ENCODE results near the gene MTCL1. TPM values are rescaled to one million over a fixed set of nuclear protein-coding genes. Genes with fewer than 3 reads are reported as not detected.

Gene MTCL1
- total RNA-seq, 1 donor from 2014 or later: 2.5 TPM

DNA sequence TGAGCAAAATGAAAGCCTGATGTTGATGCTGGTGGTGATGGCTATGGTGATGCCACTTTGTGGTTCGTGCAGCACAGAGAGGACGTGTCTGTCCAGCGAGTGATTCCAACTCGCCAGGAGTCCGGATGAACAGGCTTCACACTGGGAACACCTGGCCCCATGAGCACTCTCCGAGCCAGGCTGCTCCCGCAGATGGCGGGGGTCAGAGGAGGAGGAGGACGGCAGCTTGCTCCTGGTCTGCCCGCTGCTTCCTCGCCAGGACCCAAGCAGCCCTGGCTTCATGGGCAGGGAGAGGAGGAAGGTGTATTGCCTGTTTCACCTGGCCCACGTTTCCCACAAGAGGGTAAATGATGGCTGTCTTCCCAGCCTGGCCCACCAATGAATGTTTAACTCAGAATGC, 121.6 kb downstream of the MTCL1 start:
- ATAC-seq (no peak), DNase-seq (ENCODE audit: low spot score) (no peak)

DNA sequence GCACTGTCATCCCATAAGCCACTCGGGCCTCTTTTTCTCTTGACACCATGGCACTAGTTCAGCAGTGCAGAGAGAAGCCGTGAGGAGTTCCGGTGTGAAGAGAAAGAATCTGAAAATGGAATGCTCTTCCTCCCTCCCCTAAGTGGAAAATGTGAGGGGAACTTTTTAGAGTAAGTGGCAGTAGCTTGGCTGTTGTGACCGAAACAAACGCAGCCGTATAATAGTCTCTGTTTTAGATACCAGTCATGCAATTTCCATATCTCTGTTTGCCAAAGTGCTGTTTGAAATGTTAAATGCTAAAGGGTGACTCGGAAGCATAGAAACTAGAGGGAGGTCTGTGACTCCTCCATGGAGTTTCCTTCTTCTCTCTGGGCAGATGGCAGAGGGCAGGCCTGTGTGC, 122.9 kb downstream of the MTCL1 start:
- ATAC-seq: no peak
- no peak for DNase-seq (ENCODE audit: low spot score)

DNA sequence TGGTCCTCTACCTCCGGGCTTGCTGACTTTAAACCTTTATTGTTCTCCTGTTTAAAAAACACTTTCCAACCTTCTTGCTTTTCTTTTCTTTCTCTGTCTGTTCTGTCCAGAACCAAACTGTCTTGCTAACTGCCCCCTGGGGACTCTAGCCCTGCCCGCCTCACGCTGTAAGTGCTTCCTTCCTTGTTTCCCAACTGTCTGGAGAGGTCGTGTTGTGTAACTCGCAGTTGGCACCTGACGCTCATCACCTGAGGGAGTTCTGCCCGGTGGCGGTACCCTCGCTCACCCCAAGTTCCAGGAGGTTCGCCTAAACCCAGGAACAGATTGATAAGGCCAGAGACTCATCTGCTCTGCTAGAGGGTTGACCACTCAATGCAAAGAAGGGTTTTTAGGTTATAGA, 123.4 kb downstream of the MTCL1 start:
- DNase-seq (ENCODE audit: low spot score) (no peak), ATAC-seq (no peak)

DNA sequence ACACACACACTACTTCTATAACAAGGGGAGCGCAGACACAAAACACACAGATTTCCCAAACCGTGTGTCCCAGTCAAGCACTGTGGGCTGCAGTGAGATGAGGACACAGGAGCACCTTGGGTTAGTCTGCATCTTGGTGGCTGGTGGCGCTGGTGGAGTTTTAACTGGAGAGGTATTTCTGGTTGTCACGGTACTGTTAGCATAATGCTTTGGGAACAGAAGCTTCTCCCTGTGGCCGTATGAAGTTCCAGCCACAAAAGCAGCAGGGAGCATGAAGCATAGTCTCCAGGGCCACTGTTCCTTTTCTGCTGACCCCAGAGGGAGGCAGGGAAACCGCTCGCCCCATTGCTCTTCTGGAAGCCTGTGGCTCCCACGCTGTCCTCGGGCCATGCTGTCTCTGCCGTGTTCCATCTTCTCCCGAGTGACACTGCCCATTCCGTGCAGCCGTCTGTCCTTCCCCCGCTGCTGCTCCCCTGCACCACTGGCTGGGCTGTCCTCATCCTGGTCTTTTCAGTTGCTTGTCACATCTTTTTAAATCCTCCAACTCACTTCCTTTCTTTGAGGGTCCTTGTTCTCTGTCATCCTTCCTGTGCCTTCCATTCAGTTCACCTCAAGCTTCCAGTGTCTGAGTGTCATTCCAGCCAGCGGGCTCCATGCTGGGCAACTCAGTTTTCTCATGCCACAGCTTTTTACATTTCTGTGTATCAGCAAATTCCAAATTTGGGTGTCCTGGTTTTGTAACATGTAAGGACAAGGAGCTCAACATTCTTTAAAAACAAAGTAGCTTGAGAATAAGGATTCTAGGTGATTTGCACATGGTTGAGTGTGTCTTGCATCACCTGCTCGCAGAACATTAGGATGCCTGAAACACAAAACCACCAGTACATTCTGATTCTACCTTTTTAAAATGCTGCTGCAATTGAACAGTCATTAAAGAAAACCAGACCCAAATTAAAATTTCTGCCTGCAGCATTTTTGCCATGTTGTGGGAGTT, 125.0 kb downstream of the MTCL1 start:
- DNase-seq (ENCODE audit: low spot score) (no peak), ATAC-seq (no peak)

DNA sequence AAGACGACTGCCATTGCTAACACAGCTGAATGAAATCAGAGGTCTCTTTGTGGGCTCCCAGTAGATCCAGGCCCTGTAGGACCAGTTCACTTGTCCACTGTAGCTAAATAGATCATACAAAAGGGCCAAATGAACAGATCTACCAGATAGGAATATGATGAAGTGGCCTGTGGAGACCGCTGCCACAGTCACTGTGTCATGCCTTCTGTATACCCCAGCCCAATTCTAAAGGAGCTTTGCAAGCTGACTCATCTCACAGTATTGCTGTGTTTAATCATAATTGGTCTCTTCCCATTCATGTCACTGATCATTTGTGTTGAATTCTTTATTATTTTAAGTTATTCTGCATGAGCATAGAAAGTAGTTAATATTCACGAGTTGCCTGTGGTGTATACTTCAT, 125.8 kb downstream of the MTCL1 start:
- ATAC-seq: no peak
- DNase-seq (ENCODE audit: low spot score): no peak

DNA sequence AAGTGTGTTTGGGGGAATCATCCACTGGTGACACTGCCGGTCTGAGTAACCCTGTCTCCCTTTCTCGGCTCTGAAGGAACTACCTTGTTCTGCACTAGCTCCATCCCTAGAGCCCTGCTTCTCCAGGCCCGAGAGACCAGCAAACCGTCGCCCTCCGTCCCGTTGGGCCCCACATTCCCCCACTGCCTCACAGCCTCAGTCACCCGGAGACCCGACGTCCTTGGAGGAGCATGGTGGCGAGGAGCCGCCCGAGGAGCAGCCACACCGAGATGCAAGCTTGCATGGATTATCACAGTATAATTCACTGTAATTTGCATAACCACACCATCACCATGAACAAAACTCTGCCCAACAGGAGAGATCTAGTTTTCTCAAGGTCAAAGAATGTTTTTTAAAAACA, 126.2 kb downstream of the MTCL1 start:
- DNase-seq (ENCODE audit: low spot score) (no peak), ATAC-seq (no peak)

DNA sequence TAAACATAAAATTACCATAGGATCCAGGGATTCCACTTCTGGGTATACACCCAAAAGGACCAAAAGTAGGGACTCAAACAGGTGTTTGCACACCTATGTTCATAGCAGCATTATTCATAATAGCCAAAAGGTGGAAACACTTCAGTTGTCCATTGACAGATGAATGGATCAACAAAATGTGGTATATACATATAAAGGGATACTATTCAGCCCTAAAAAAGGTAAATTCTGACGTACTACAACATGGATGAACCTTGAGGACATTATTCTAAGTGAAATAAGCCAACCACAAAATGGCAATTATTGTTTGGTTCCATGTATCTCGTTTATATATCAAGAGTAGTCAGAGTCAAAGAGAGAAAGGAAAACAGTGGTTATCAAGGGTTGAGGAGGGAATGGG, 128.1 kb downstream of the MTCL1 start:
- ATAC-seq (no peak), DNase-seq (ENCODE audit: low spot score) (no peak)

DNA sequence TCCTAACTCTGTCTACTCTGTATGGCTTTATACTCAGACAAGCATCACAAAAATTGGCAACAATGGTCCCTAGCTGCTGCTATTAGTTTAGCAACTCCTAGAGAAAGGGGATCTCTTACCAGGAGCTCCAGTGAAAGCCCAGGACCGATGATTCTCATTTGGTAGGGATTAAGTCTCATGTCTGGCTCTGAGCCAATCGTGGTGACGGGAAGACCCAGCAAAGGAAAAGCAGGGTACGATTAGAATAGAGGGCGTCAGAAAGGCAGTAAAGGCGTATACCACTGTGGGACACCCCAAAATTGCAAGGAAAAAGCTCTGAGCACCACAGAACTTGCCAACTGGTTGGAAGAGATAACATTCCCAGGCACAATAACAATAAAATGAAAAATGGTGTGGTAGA, 129.5 kb downstream of the MTCL1 start:
- DNase-seq (ENCODE audit: low spot score) (no peak), ATAC-seq (no peak)

DNA sequence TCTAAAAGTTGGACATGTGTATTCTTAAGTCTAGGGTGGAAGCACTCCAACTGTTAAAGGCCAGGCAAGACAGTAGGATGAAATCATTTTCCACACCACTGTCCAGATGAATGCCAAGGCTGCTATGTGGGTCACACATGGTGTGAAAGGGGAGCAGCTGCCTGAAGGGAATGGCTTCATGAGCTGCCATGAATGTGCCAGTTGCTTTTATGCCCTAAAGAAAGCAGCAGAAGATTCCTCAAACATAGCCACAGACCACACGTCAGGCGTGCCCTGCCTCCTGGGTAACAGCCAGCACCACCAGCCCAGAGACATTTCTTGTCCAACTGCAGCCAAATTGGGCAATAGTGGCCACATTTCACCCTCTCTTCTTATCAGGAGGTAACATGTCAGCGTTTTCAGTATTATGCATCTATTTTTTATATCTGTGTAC, 130.2 kb downstream of the MTCL1 start:
- ATAC-seq: peak; percentile 93
- peak; percentile 65 for DNase-seq (ENCODE audit: low spot score)

DNA sequence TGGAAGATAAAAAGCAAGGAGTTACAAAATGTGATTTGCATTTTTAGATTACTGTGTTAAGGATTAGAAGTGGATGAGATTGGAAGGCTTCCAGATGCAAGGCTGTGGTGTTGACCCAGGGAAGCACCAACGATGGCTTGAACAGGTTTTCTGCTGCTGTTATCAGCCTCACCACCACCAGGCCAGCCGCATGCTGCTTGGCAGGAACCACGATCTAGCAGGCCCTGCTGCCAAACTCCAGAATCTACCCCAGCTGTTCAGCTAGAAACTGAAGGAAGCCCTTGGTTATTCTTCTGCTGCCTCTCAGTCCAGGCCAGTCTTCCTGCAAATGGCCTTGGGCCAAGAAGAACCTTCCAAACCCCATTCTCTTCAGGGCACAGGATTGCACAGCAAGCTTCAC, 133.9 kb downstream of the MTCL1 start:
- ATAC-seq (no peak), DNase-seq (ENCODE audit: low spot score) (no peak)

DNA sequence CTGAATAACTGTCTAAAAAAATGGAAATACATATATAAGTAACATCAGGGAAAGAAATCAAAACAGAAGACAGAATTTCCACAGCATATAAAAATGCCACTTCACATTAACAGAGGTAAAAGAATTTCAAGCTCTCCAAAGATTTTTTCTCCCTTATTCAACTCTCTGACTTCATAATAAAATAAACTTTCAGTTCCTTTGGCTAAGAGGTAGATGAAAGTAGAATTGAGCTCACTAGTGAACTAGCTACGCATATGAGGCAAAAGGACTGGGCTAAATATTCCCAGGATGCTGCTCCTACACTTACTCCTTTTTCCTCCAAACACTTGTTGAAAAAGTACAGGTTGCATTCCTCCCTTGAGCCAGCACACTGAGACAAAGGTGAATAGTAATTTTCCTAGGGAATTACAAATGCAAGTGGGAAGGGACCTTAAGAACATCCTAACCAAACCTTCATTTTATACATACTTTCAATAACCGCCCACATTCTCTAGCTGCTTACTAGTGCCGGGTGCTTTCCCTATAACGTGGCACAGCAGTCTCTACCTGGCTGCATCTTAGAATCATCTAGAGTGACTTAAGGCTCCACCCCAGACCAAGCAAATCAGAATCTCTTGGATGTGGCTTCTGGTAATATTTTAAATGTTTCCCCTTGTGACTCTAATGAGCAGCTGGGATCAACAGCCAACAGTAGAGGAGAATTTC, 136.6 kb downstream of the MTCL1 start:
- ATAC-seq: no peak

DNA sequence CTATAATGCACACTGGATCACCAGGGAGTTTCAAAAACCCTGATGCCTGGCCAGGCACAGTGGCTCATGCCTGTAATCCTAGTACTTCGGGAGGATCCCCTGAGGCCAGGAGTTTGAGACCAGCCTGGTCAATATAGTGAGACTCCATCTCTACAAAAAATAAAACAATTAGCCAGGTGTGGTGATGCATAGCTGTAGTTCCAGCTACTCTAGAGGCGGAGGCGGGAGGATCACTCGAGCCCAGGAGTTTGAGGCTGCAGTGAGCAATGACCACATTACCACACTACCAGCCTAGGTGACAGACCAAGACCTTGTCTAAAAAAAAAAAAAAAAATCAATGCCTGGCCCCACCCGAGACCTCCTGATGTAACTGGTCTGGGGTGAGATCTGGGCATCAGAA, 137.2 kb downstream of the MTCL1 start:
- ATAC-seq (no peak), DNase-seq (ENCODE audit: low spot score) (no peak)

More for the DNA sequence above, 136.6 kb downstream of the MTCL1 start:
- no peak for DNase-seq (ENCODE audit: low spot score)

DNA sequence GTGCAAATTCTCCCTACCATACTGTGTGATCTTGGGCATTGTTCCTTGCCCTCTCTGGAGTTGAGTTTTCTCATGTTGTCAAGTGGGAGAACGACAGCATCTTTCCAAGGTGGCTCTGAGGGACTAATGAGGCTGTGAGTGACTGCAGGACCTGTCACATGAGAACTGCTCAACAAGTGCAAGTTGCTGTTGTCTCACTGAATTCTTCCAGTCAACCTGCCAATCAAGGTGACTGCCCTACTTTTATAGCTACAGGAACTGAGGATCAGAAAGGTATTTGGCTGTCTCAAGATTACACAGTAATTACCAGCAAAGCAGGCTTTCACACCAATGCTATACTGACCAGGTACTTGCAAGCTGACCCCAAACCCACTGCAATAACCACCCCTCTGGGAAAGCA, 137.6 kb downstream of the MTCL1 start:
- ATAC-seq (no peak), DNase-seq (ENCODE audit: low spot score) (no peak)

DNA sequence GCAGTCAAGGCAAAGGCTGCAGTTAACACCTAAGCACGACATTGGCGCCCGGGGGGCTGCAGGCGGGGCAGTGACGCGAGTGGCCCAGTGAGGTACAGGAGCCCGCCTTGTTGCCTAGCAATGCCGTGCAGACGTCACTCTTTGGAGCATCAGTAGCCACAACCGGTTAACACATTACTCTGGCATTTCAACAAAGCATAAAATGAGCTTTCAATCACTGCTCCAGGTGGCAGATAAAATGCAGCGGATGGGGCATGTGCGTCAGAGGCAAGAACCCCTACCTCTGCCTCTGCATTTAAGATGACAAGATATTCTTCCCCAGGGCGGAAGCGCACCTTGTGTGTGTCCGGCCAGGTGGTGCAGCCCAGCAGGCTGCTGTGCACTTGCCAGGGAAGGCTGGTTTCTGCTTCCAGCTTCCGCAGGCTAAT, 139.4 kb downstream of the MTCL1 start:
- DNase-seq (ENCODE audit: low spot score): no peak
- no peak for ATAC-seq

DNA sequence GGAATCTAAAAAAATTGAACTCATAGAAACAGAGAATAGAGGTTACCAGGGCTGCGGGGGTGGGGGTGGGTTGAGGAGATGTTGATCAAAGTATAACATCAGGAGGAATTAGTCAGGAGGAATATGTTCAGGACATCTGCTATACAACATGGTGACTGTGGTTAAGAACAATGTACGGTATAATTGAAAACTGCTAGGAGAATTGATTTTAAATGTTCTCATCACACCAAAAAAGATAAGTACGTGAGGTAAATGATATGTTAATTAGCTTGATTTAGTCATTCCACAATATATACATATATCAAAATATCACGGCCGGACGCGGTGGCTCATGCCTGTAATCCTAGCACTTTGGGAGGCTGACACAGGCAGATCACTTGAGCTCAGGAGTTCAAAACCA, 140.2 kb downstream of the MTCL1 start:
- DNase-seq (ENCODE audit: low spot score): no peak
- ATAC-seq: no peak

DNA sequence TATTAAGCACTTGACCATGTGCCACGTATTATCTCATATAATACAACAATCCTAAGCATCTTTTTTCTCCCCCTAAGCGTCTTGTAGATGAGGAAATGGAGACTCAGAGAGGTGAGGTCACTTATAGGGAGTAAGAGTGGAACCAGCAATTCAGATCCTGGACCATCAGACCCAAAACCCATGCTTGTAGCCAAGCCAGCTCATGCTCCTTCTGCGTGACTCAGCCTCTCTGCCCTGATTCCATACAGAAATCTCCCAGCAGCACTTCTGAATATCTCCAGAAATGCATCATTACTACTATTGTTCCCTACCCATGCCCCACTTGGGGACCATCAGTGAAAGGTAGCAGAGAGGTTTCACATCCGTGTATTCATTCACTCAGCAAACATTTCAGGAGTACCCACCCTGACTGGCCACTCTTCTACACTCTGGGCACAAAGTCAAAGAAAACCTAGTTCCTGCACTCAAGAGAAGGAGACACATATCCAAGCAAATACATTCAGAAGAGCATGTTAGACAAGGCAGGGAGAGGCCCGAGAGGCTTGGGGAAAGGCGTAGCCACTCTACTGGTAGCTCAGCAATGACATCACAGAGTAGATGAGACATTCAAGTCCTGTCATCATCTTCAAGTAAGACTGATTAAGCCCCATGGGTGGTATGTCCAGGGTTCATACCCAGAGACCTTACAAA, 141.9 kb downstream of the MTCL1 start:
- ATAC-seq (no peak), DNase-seq (ENCODE audit: low spot score) (no peak)

DNA sequence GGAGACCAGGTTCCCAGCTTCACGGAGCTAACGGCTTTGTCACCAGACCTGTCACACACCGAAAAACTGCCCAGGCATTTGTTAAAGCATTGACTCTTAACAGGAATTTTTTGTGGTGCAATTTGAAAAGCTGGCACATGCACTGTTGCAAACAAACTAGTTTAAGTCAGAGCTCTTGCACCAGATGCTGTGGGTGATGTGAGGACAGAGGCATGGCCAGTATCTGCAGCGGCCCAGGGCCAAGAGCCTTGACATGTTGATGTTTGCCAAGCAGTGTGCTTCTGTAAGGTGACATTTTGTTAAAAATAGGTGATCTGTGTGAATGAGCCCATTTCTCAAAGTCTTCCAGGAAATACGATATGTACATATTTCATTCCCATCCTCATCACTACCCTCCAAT, 142.5 kb downstream of the MTCL1 start:
- DNase-seq (ENCODE audit: low spot score) (peak; percentile 52), ATAC-seq (peak; percentile 82)

DNA sequence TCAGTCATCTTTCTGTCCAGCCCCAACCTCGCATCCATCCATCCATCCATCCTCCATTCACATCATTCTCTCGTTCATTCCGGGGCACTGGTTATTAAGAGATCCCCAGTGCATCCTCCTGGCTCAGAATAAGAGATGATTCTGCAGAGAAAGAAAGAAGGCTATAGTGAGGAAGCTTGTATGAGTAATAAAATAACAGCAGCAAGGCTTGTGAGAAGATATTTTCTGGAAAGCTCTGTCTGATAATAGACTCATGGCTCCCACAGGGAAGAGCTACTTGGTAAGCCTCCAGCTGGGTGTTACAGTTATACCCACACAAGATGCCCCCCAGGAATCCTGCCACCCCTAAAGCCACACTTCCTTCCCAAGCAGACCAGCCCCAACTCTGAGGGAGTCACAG, 143.2 kb downstream of the MTCL1 start:
- DNase-seq (ENCODE audit: low spot score) (no peak), ATAC-seq (no peak)

DNA sequence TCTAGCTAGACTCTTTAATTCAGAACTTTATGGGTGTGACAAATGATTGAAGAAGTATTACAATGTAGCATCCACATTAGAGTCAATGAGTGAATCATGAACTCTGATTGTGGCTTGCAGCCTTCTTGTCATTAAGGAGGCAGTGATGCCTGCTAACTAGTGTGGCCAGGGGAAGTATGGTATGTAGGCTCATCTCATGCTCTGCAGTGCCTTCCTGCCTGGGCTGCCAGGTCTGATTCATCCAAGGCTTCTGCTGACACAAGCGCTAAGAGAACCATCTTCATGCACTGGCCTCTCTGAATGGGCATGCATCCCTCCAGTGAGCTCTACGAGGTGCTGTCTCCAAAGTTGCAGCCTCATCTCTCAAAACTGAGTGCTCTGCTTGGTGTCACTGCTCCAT, 144.3 kb downstream of the MTCL1 start:
- no peak for DNase-seq (ENCODE audit: low spot score)

DNA sequence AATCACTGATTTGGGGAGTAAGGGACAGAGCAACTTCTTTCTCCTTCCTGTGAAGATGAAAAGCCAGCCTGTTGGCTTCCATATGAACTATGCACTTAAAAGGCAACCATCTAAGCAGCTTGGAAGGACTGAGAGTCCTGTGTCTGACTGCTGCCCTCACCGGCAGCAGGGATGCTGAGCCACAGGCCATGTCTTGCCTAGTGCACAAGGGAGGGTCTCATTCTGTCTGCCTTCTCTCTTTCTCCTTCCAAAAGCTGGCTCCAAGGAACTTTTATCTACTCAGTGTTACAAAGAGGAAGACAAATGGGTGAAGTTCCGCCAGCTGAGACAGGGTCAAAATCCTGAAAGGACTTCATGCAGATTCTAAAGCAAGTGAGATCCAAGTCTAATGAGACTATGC, 146.3 kb downstream of the MTCL1 start:
- no peak for DNase-seq (ENCODE audit: low spot score)
- no peak for ATAC-seq

More for the DNA sequence above, 144.3 kb downstream of the MTCL1 start:
- ATAC-seq: no peak

DNA sequence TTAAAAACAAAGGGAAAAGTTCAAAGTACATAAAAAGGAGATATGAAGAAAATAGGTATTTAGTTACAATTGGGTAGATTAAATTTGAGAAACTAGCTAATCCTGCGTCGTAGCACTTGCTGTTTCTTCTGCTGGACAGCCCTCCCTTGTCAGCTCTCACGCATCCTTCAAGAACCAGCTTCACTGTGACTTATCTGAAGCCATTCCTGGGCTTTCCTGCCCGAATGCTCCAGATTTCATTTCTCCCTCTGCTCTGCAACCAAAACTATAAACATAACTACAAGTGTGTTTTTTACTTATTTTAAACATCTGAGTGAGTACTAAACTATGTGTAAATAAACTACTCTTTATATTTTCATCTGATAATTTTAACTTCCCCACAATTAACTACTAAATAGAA, 149.2 kb downstream of the MTCL1 start:
- no peak for DNase-seq (ENCODE audit: low spot score)
- ATAC-seq: no peak

DNA sequence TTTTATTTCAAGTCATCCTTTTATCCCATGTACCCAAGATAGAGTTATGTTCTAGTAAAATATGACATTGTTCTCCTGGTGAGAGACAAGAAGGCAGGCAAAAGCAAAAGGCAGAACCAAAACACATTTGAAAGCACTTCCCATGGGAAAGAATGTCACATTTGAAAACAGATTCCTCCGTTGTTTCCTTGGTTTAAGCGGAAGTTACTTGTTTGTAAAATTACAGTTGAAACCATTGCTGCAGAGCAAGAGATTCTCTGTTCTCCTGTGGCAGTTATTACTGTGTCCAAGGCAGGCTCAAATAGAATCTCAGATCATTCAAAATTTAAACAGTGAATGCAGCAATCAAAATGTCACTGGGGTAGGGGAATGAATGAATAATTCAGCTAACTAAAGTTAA, 149.6 kb downstream of the MTCL1 start:
- DNase-seq (ENCODE audit: low spot score) (no peak), ATAC-seq (no peak)

Measured in left lobe of liver (tissue), 2 donors.